Measurements from ENCODE around the gene FDCSP.
"Not testable (repeated sequence)": the region's sequence is repeated elsewhere in the genome, so short reads cannot be mapped to it uniquely, and the experiment has no call there.

DNA sequence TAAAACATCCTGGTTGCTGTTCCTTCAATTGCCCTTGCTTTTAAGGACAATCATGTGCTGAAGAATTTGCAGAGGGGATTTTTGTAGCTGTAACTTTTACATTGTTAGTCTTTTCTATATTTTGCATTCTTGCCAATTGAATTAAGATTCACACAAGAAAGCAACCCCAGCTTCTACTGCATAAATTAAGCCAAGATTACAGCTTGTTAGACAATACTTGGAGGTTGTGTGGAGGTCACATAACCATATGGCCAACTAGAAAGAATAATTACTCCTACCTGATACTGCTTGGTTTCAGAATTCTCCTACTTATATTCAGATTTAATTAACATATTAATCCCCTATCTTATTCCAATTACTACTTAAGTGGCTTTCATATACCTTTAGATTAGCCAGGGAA is 4.1 kb upstream of the FDCSP start:
- TF ChIP-seq, protein P1, sequence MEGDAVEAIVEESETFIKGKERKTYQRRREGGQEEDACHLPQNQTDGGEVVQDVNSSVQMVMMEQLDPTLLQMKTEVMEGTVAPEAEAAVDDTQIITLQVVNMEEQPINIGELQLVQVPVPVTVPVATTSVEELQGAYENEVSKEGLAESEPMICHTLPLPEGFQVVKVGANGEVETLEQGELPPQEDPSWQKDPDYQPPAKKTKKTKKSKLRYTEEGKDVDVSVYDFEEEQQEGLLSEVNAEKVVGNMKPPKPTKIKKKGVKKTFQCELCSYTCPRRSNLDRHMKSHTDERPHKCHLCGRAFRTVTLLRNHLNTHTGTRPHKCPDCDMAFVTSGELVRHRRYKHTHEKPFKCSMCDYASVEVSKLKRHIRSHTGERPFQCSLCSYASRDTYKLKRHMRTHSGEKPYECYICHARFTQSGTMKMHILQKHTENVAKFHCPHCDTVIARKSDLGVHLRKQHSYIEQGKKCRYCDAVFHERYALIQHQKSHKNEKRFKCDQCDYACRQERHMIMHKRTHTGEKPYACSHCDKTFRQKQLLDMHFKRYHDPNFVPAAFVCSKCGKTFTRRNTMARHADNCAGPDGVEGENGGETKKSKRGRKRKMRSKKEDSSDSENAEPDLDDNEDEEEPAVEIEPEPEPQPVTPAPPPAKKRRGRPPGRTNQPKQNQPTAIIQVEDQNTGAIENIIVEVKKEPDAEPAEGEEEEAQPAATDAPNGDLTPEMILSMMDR (IDR thresholded peaks at IDR 0.05) = not testable (repeated sequence)
- TF ChIP-seq POLR2AphosphoS5 (IDR thresholded peaks at IDR 0.05; ENCODE audit: insufficient read depth in 1 of 2, low read depth in 1 of 2); POLR2A (IDR thresholded peaks at IDR 0.05): not testable (repeated sequence)
